Subcutaneous adipose tissue (tissue), 4 donors: ENCODE results near the gene POLR1F. TPM values are rescaled to one million over a fixed set of nuclear protein-coding genes. Genes with fewer than 3 reads are reported as not detected.

Experiments used
- CTCF ChIP-seq: fragments of 450-650 bp; IDR thresholded peaks from one replicate; pipeline ENCODE4 v1.5.1; 2016; ENCODE audit warnings: low read depth, mild to moderate bottlenecking, control low read depth, antibody characterized with exemption, moderate library complexity
- total RNA-seq, 4 donors: library from RNA; depleted of rRNA; stranded (reverse); fragments of >200 nt; gene quantifications; one replicate each; pipeline ENCODE4 v1.1.0, GENCODE V29; 2016

The POLR1F gene, protein sequence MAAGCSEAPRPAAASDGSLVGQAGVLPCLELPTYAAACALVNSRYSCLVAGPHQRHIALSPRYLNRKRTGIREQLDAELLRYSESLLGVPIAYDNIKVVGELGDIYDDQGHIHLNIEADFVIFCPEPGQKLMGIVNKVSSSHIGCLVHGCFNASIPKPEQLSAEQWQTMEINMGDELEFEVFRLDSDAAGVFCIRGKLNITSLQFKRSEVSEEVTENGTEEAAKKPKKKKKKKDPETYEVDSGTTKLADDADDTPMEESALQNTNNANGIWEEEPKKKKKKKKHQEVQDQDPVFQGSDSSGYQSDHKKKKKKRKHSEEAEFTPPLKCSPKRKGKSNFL
- 10 to 100 TPM in 3 of 4 donors, 1 to 10 TPM in 1; 7.5 to 28.4 (median 12.7) TPM for total RNA-seq

DNA sequence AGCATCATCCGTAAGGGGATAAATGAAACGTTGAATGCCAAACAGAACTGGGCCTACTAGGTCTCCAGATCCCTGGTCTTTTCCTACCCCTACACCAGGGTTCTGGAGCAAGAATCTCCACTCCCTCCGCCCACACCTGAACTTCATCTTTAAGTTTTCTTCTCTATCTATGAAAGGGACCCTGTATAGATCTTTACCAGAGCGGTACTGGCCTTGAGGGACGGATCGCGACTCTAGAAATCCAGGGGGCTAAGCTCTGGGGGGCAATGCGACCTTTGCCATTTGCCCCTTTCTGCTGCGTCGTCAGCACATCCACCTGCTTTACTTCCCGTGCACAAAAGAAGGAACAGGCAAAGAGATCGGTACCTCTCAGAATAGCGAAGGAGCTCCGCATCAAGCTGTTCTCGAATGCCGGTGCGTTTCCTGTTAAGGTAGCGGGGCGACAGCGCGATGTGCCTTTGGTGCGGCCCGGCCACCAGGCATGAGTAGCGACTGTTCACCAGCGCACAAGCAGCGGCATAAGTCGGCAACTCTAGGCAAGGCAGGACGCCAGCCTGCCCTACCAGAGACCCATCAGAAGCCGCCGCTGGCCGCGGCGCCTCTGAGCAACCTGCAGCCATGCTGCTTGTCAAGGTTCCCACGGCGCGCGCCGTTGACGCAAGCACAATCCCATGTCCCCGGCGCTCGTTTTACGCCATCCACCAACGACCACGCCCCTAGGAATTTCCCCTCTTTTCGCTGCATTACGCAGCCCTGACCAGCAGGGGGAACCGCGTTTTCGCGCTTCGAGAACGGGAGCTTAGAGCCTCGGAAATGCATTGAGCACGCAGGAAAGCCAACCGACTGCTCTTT is at the start of gene POLR1F:
Gene POLR1F (minus strand): TSS at position 641 of the 852 bp plus-strand sequence. CDS start 21 bp downstream, at position 620.
- TF ChIP-seq CTCF = no peak

DNA sequence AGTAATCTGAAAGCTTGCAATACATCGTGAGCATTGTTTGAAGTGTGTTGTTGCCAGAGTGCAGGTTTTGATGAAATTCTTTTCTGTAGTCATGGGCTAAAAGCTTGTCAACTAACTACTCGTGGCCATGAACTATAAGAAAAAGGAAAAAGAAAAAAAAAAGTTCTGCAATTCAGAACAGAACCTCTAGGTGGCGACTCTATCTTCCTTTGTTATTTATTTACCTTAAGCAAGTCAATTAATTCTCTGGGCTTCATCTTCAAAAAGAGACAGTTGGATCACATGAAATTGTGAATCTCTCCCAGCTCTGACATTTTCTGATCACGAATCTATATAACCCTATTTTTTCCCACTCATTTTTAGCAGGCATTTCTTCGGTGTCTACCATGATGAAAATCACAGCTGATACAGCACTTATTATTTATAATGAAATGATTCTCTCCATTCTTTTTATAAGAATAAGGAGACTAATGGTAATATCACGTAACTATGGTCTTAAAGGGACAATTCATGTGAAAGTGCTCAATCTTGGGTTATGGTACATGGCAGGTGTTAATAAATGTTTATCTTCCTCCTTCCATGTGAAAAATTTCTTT is 45.8 kb upstream of the POLR1F start:
- TF ChIP-seq CTCF = no peak

- no peak for TF ChIP-seq CTCF
These were observed 43.2 kb upstream of the POLR1F start for GRCh38 chr7:19752020-19752419.

DNA sequence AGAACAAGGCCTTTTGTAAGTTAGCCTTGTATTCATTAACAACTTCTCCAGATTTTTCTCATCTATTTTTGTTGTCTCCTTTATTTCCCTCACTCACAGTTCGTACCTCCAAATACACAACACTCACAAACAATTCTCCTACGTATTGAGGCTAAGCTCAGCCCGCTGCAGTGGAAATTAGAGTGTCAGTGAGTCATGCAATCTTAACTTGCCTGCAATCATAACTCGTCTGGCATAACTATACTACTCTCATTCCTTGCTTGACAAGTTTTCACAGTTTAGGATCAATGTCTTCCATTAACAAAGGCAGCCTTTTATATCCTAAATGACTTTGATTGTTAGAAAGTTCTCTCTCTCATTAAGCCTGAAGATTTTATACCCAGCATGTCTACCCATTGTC is 40.8 kb upstream of the POLR1F start:
- no peak for TF ChIP-seq CTCF

DNA sequence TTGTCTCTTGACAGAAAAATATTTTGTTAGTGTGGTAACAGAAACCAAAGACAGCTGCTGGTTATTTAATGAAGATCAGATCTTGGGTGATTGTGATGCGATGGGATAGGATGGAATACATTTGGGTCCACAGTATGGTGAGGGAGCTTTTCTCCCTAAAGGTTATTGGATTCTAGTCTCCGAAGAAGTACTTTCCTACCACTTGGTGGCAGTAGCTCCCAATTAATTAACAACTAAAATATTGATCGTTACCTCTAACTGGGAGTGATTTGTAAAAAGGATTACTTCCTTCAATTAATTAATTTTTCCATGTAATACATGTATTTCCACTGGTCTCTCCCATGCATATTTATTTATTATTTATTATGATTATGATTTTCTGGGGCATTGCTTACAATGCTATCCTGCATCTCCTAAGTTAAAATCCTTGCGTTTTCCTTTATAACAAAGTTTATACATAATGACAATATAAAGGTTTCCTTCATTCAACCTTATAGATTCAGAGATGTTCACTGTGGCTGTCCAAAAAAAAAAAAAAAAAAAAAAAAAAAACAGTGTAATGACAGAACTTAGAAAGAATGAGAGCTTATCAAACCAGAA is 39.0 kb upstream of the POLR1F start:
- no peak for TF ChIP-seq CTCF

DNA sequence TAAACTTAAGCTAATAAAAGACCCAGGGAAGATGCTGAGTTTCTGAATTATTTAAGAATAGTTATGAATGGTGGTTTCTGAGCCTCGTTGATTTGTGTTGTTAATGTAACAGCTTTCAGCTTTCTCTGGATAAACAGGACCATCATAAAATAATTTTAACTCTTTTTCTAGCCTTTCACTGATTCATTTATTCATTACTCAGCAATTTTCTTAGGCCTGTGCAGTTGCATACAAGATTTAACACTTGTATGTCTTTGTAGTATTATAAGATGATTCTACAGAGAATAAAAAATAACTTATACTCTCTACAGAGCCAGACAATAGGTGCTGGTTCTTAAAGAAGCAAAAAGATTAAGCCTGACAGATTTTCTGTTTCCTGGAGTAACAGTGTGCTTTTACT is 35.2 kb upstream of the POLR1F start:
- TF ChIP-seq CTCF = no peak
